ENCODE measurements around the gene SCAMP1.
"Not testable (repeated sequence)": the region's sequence is repeated elsewhere in the genome, so short reads cannot be mapped to it uniquely, and the experiment has no call there.

SCAMP1 gene

GRCh38 chr5:78420548-78420947, 60.1 kb downstream of the SCAMP1 start:
- DNase-seq (ENCODE audit: low read depth in 1 of 2, low spot score in 1 of 2) = no peak

GRCh38 chr5:78424665-78425064, 64.2 kb downstream of the SCAMP1 start:
- DNase-seq (ENCODE audit: low read depth in 1 of 2, low spot score in 1 of 2) = no peak

GRCh38 chr5:78429332-78429980, 69.0 kb downstream of the SCAMP1 start:
- no peak for DNase-seq (ENCODE audit: low read depth in 1 of 2, low spot score in 1 of 2)

GRCh38 chr5:78430866-78431265, 70.4 kb downstream of the SCAMP1 start:
- DNase-seq (ENCODE audit: low read depth in 1 of 2, low spot score in 1 of 2) = no peak

GRCh38 chr5:78433972-78434371, 73.6 kb downstream of the SCAMP1 start:
- DNase-seq (ENCODE audit: low read depth in 1 of 2, low spot score in 1 of 2) = no peak

GRCh38 chr5:78447775-78448424, 87.5 kb downstream of the SCAMP1 start:
- DNase-seq (ENCODE audit: low read depth in 1 of 2, low spot score in 1 of 2) = no peak

- no peak for DNase-seq (ENCODE audit: low read depth in 1 of 2, low spot score in 1 of 2)
Measured at GRCh38 chr5:78449103-78449502, 88.7 kb downstream of the SCAMP1 start.

- not testable (repeated sequence) for DNase-seq (ENCODE audit: low read depth in 1 of 2, low spot score in 1 of 2)
Measured at GRCh38 chr5:78457507-78457906, 97.1 kb downstream of the SCAMP1 start.

- no peak for DNase-seq (ENCODE audit: low read depth in 1 of 2, low spot score in 1 of 2)
Measured at GRCh38 chr5:78458843-78459242, 98.4 kb downstream of the SCAMP1 start.

GRCh38 chr5:78467140-78467539, 106.7 kb downstream of the SCAMP1 start:
- no peak for DNase-seq (ENCODE audit: low read depth in 1 of 2, low spot score in 1 of 2)

GRCh38 chr5:78467752-78468357, 107.4 kb downstream of the SCAMP1 start:
- DNase-seq (ENCODE audit: low read depth in 1 of 2, low spot score in 1 of 2) = no peak

- DNase-seq (ENCODE audit: low read depth in 1 of 2, low spot score in 1 of 2) = no peak
Measured at GRCh38 chr5:78471896-78472295, 111.5 kb downstream of the SCAMP1 start.

GRCh38 chr5:78472469-78473106, 112.2 kb downstream of the SCAMP1 start:
- no peak for DNase-seq (ENCODE audit: low read depth in 1 of 2, low spot score in 1 of 2)

- no peak for DNase-seq (ENCODE audit: low read depth in 1 of 2, low spot score in 1 of 2)
Measured at GRCh38 chr5:78473751-78474150, 113.3 kb downstream of the SCAMP1 start.

- no peak for DNase-seq (ENCODE audit: low read depth in 1 of 2, low spot score in 1 of 2)
Measured at GRCh38 chr5:78475370-78475769, 115.0 kb downstream of the SCAMP1 start.

GRCh38 chr5:78476795-78477194, 116.4 kb downstream of the SCAMP1 start:
- DNase-seq (ENCODE audit: low read depth in 1 of 2, low spot score in 1 of 2) = no peak

GRCh38 chr5:78482948-78483347, 122.5 kb downstream of the SCAMP1 start:
- no peak for DNase-seq (ENCODE audit: low read depth in 1 of 2, low spot score in 1 of 2)

- DNase-seq (ENCODE audit: low read depth in 1 of 2, low spot score in 1 of 2) = no peak
Measured at GRCh38 chr5:78483809-78484521, 123.5 kb downstream of the SCAMP1 start.

GRCh38 chr5:78486218-78486617, 125.8 kb downstream of the SCAMP1 start:
- DNase-seq (ENCODE audit: low read depth in 1 of 2, low spot score in 1 of 2) = no peak

- DNase-seq (ENCODE audit: low read depth in 1 of 2, low spot score in 1 of 2) = no peak
Measured at GRCh38 chr5:78487846-78488245, 127.4 kb downstream of the SCAMP1 start.

- DNase-seq (ENCODE audit: low read depth in 1 of 2, low spot score in 1 of 2) = no peak
Measured at GRCh38 chr5:78490709-78491485, 130.5 kb downstream of the SCAMP1 start.

All from stimulated activated CD4-positive, alpha-beta T cell treated with anti-CD3 and anti-CD28 coated beads, Interleukin-15, amount 100 ng/mL, for 1 hour (primary cell).